CD8-positive, alpha-beta memory T cell (primary cell): ENCODE measurements around the gene PIANP. TPM values are rescaled to one million over a fixed set of nuclear protein-coding genes. Genes with fewer than 3 reads are reported as not detected.

Experiments used
- CTCF ChIA-PET: fragments of 350-600 bp; sonication (Branson Sonifier 250); formaldehyde crosslinking; loops from one replicate; lab custom pipeline; 2021; ENCODE audit warnings: antibody characterized with exemption; lab: Charles Lee
- POLR2A ChIA-PET: fragments of 350-600 bp; sonication (Branson Sonifier 250); formaldehyde crosslinking; loops from one replicate; lab custom pipeline; 2021; ENCODE audit warnings: antibody characterized with exemption; lab: Charles Lee
- DNase-seq, 5 donors: peaks; one replicate each; pipeline versions ENCODE4 v3.0.0 to v3.0.0-alpha.2; 2020 to 2022; ENCODE audit warnings: mixed read lengths in 1 of 5
- H3K27ac ChIP-seq: one replicate; pipeline ENCODE4 v1.7.0; 2013; ENCODE audit warnings: low read depth, mild to moderate bottlenecking, low read length, moderate library complexity
- H3K27me3 ChIP-seq: 2 replicates; pipeline ENCODE4 v1.7.0; 2013; ENCODE audit warnings: low read length, mild to moderate bottlenecking; ENCODE audit not compliant: insufficient read depth, poor library complexity, severe bottlenecking
- H3K36me3 ChIP-seq: 2 replicates; pipeline ENCODE4 v1.7.0; 2013; ENCODE audit warnings: mild to moderate bottlenecking, low read length, moderate library complexity; ENCODE audit not compliant: insufficient read depth
- H3K4me1 ChIP-seq: 2 replicates; pipeline ENCODE4 v1.7.0; 2013; ENCODE audit warnings: mild to moderate bottlenecking, low read length, moderate library complexity; ENCODE audit not compliant: insufficient read depth
- H3K4me3 ChIP-seq: 2 replicates; pipeline ENCODE4 v1.7.0; 2013; ENCODE audit warnings: mild to moderate bottlenecking, low read length
- H3K9me3 ChIP-seq: 2 replicates; pipeline ENCODE4 v1.7.0; 2013; ENCODE audit warnings: mild to moderate bottlenecking, low read length
- H3K27ac Mint-ChIP-seq, 8 donors: one replicate each; pipeline ENCODE4 v1.8.0; 2020 to 2021; ENCODE audit warnings: mixed read lengths in 8 of 8, mild to moderate bottlenecking in 6 of 8, inconsistent platforms in 3 of 8, moderate library complexity in 3 of 8
- H3K27me3 Mint-ChIP-seq, 2 donors: one replicate each; pipeline ENCODE4 v1.8.0; 2020 to 2021; ENCODE audit warnings: mixed read lengths in 2 of 2, mild to moderate bottlenecking in 1 of 2, moderate library complexity in 1 of 2
- H3K36me3 Mint-ChIP-seq, 3 donors: one replicate each; pipeline ENCODE4 v1.8.0; 2020 to 2021; ENCODE audit warnings: mixed read lengths in 3 of 3, inconsistent platforms in 1 of 3, mild to moderate bottlenecking in 1 of 3
- H3K4me1 Mint-ChIP-seq, 3 donors: one replicate each; pipeline ENCODE4 v1.8.0; 2020 to 2021; ENCODE audit warnings: mixed read lengths in 3 of 3, inconsistent platforms in 1 of 3, mild to moderate bottlenecking in 1 of 3
- H3K4me3 Mint-ChIP-seq, 7 donors: one replicate each; pipeline ENCODE4 v1.8.0; 2020 to 2021; ENCODE audit warnings: mixed read lengths in 7 of 7, mild to moderate bottlenecking in 6 of 7, moderate library complexity in 4 of 7, inconsistent platforms in 2 of 7
- H3K9me3 Mint-ChIP-seq, 5 donors: one replicate each; pipeline ENCODE4 v1.8.0; 2020 to 2022; ENCODE audit warnings: mixed read lengths in 5 of 5, mild to moderate bottlenecking in 3 of 5, moderate library complexity in 2 of 5, inconsistent platforms in 1 of 5
- polyA plus RNA-seq: library from polyadenylated mRNA; unstranded; fragments of 300-500 nt; fragmentation: Illumina TruSeq; gene quantifications from one replicate; pipeline ENCODE4 v1.2.3, GENCODE V29; 2021
- total RNA-seq, 2 experiments: library from RNA; stranded (reverse); gene quantifications; one replicate each; pipeline ENCODE4 v1.2.3, GENCODE V29; 2021

The PIANP gene
- total and polyA plus RNA-seq, 3 experiments from 2014 or later: 0.49 to 0.79 (median 0.77) TPM

DNA sequence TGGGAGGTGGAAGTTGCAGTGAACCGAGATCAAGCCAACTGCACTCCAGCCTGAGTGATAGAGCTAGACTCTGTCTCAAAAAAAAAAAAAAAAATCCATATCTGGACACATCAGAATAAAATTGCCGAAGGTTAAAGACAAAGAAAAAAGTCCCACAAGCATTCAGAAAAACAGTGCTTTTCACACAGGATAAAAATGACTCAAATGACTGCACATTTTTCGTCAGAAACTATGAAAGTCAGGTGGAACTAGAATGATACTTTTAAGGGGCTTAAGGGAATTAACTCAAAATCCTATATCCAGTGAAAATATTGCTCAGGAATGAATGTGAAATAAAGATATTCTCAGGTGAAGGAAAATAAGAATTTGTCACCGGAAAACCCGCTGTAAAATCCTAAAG lies 36.1 kb upstream of the PIANP start:
- ChIA-PET POLR2A (no interaction called here), CTCF (interaction anchor here (1.0 to 1.2 kb wide), 2 partner anchors 16 to 42 kb away, joined by 3 to 5 read pairs; partner anchors contain the start of gene MLF2)
- H3K9me3 ChIP-seq: no peaks in the 10 kb centered on the region
- Mint-ChIP-seq H3K4me3 (no peak overlapping the region), H3K9me3 (no peaks in the 10 kb centered on the region), H3K27ac (peak overlapping the region in 1 of 8 donors; percentile 46), H3K4me1 (peaks cover 3 to 5% (median 5%) of the 10 kb centered on the region in 3 donors), H3K36me3 (peaks cover 4 to 33% (median 11%) of the 10 kb centered on the region in 3 donors), H3K27me3 (no peaks in the 10 kb centered on the region)
- no peak for DNase-seq
- no peaks in the 10 kb centered on the region for H3K4me1 ChIP-seq
- no peaks in the 10 kb centered on the region for H3K36me3 ChIP-seq
- no peak overlapping the region for H3K4me3 ChIP-seq
- no peak overlapping the region for H3K27ac ChIP-seq
- no peaks in the 10 kb centered on the region for H3K27me3 ChIP-seq

DNA sequence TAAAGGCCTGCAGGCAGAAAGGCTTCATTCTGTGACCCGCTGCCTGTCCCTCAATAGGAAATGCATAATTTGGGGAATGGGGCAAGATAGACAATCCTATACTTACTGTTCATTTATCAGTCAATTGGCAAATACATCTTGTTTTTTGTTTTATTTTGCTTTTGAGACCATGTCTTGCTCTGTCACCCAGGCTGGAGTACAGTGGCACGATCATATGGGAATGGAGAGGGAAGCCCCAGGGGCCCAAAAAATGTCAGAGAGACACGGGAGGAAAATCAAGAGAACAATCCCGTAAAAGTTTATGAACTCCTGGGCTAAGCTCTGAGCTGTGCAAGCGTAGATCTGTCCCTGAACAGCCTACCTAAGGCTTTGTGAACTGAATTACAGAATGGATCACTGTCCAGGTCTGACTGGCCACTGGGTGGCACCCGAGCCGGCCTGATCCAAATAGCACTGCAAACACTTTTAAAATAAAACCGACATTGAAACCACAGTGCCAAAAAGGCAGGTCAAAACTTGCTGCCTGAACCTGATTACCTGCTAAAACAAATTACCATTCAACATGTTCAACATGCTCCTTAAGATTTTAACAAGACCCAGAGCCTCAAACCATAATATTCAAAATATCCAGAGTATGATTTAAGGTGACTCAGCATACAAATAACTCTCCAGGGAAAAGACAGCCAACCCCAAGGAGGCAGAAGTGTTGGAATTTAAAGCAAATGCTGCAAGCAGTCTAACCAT lies 35.0 kb upstream of the PIANP start:
- H3K9me3 Mint-ChIP-seq: no peaks in the 10 kb centered on the region
- ChIA-PET POLR2A (no interaction called here), CTCF (interaction anchor here (1.0 kb wide), 1 partner anchor 17 kb away, joined by 3 read pairs; the partner anchor contains the start of gene MLF2)
- Histone ChIP-seq H3K4me1 (no peaks in the 10 kb centered on the region), H3K36me3 (peaks cover 9% of the 10 kb centered on the region), H3K27me3 (no peaks in the 10 kb centered on the region), H3K4me3 (no peak overlapping the region), H3K9me3 (no peaks in the 10 kb centered on the region), H3K27ac (no peak overlapping the region)
- H3K4me3 Mint-ChIP-seq: no peak overlapping the region
- peaks cover 3 to 5% (median 5%) of the 10 kb centered on the region in 3 donors for H3K4me1 Mint-ChIP-seq
- H3K27me3 Mint-ChIP-seq: no peaks in the 10 kb centered on the region
- peak in 4 of 5 donors; percentile 6 to 57 (median 10) for DNase-seq
- peak overlapping the region in 2 of 8 donors; percentile 26 to 54 for H3K27ac Mint-ChIP-seq
- peaks cover 7 to 43% (median 19%) of the 10 kb centered on the region in 3 donors for H3K36me3 Mint-ChIP-seq

DNA sequence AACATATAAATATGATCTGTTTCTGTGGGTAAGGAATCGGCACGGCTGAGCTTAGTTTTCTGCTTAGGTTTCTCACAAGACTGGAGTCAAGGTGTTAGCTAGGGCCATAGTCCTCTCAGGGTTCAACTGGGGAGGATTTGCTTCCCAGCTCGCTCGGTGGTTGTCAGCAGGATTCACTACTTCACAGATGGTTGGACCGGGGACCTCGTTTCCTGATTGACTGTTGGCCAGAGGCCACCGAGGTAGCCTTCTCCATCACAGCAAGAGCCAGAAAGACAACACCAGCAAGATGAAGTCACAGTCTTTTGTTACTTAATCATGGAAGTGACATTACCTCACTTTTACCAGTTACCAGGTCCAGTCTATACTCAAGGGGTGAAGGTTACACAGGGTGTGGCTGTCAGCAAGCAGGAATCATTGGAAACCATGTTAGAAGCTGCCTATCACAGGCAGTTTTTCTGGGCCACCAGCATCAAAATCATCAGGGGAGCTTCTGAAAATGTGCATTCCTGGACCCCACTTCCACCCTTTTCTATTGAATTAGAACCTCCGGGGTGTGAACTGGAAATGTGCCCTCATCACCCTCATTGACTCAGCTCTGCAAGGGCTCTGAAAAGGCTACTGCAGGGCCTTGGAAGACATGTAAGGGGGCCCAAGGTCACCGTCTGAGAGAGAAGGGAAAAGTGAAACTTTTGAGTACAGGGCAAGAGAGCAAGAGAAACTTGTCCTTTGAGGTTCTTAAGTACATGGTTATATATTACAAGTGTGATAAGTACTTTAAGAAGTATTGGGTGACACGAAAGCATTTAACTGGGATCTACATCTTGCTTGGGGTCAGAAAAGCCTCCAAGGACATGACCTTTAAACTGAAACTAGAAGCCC lies 34.1 kb upstream of the PIANP start:
- Mint-ChIP-seq H3K27ac (peak overlapping the region in 3 of 8 donors; percentile 33 to 68 (median 54)), H3K27me3 (no peaks in the 10 kb centered on the region), H3K4me1 (peaks cover 3 to 5% (median 5%) of the 10 kb centered on the region in 3 donors), H3K4me3 (no peak overlapping the region), H3K9me3 (no peaks in the 10 kb centered on the region), H3K36me3 (peaks cover 7 to 52% (median 23%) of the 10 kb centered on the region in 3 donors)
- DNase-seq: no peak
- ChIA-PET POLR2A (no interaction called here), CTCF (interaction anchor here (1.0 to 3.2 kb wide), 2 partner anchors 11 to 58 kb away, joined by 3 to 11 read pairs; partner anchors contain the start of gene COPS7A)
- Histone ChIP-seq H3K27ac (no peak overlapping the region), H3K4me3 (no peak overlapping the region), H3K9me3 (no peaks in the 10 kb centered on the region), H3K36me3 (peaks cover 18% of the 10 kb centered on the region), H3K4me1 (no peaks in the 10 kb centered on the region), H3K27me3 (no peaks in the 10 kb centered on the region)

DNA sequence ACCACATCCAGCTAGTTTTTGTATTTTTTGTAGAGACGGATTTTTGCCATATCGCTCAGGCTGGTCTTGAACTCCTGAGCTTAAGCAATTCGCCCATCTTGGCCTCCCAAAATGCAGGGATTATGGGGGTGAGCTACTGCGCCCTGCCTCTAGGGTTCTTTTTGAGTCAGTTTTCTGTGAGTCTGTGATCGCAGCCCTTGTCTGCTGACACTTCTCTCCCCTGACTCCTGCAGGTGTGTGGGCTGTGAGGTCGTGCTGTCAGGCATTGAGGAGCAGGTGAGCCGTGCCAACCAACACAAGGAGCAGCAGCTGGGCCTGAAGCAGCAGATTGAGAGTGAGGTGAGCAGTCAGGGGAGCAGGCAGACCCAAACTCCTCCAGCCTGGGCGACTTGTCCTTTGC lies 29.6 kb upstream of the PIANP start:
- H3K36me3 ChIP-seq: peaks cover 42% of the 10 kb centered on the region
- Mint-ChIP-seq H3K36me3 (peaks cover 11 to 73% (median 21%) of the 10 kb centered on the region in 3 donors), H3K4me3 (no peak overlapping the region), H3K4me1 (peaks cover 5 to 10% (median 6%) of the 10 kb centered on the region in 3 donors), H3K27me3 (no peaks in the 10 kb centered on the region), H3K27ac (no peak overlapping the region), H3K9me3 (no peaks in the 10 kb centered on the region)
- DNase-seq: no peak
- no peaks in the 10 kb centered on the region for H3K9me3 ChIP-seq
- no peak overlapping the region for H3K4me3 ChIP-seq
- ChIA-PET CTCF (no interaction called here), POLR2A (no interaction called here)
- H3K27ac ChIP-seq: no peak overlapping the region
- H3K4me1 ChIP-seq: peaks cover 5% of the 10 kb centered on the region
- H3K27me3 ChIP-seq: no peaks in the 10 kb centered on the region

DNA sequence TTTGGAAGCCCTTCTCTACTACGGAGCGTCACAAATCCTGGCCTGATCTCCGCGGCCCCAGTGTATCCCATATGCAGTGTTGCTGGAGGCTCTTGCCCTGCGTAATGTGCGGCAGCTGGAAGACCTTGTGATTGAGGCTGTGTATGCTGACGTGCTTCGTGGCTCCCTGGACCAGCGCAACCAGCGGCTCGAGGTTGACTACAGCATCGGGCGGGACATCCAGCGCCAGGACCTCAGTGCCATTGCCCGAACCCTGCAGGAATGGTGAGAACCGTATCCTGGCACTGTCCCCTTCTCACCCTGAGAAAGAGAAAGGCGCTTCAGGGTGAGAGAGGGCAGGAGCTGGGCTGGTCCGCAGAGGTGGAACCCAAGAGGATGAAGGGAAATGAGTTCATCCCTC lies 28.6 kb upstream of the PIANP start:
- Mint-ChIP-seq H3K9me3 (no peaks in the 10 kb centered on the region), H3K27ac (peak overlapping the region in 1 of 8 donors; percentile 46), H3K4me1 (peaks cover 11 to 19% (median 13%) of the 10 kb centered on the region in 3 donors), H3K4me3 (no peak overlapping the region), H3K27me3 (no peaks in the 10 kb centered on the region), H3K36me3 (peaks cover 11 to 66% (median 21%) of the 10 kb centered on the region in 3 donors)
- ChIA-PET POLR2A (no interaction called here), CTCF (no interaction called here)
- peaks cover 42% of the 10 kb centered on the region for H3K36me3 ChIP-seq
- no peak overlapping the region for H3K4me3 ChIP-seq
- DNase-seq: no peak
- no peaks in the 10 kb centered on the region for H3K27me3 ChIP-seq
- no peaks in the 10 kb centered on the region for H3K9me3 ChIP-seq
- no peak overlapping the region for H3K27ac ChIP-seq
- peaks cover 14% of the 10 kb centered on the region for H3K4me1 ChIP-seq

DNA sequence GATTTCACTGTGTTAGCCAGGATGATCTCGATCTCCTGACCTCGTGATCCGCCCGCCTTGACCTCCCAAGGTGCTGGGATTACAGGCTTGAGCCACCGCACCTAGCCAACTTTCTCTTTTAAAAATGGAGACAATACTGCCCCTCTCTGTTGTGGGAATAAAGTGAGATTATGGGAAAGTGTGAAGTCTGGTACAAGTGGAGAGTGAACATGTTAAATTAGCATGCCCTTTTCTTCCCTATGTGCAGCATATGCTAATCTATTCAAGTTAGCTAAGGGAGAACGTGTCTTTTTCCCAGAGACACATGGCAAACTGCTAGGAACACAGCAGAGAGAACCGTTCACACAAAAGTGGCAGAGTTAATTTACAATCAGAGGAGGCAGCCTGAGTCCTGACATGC lies 24.7 kb upstream of the PIANP start:
- H3K27ac Mint-ChIP-seq: peak overlapping the region in 4 of 8 donors; percentile 45 to 91 (median 66)
- H3K9me3 Mint-ChIP-seq: peaks cover 0 to 3% (median 0%) of the 10 kb centered on the region in 5 donors
- no peaks in the 10 kb centered on the region for H3K27me3 Mint-ChIP-seq
- ChIA-PET POLR2A (interaction anchor here (0.6 to 2.4 kb wide), 3 partner anchors 28 to 127 kb away, joined by 4 to 25 read pairs (median 7); partner anchors contain the start of genes MLF2, USP5 and ZNF384), CTCF (interaction anchor here (1.1 to 2.6 kb wide), 2 partner anchors 41 to 110 kb away, joined by 3 to 7 read pairs; partner anchors contain the start of gene PTMS)
- H3K4me3 ChIP-seq: no peak overlapping the region
- H3K4me3 Mint-ChIP-seq: peak overlapping the region in 5 of 7 donors; percentile 36 to 85 (median 45)
- peaks cover 19% of the 10 kb centered on the region for H3K4me1 ChIP-seq
- no peak overlapping the region for H3K27ac ChIP-seq
- peaks cover 30% of the 10 kb centered on the region for H3K36me3 ChIP-seq
- peaks cover 4 to 45% (median 10%) of the 10 kb centered on the region in 3 donors for H3K36me3 Mint-ChIP-seq
- no peaks in the 10 kb centered on the region for H3K9me3 ChIP-seq
- no peak for DNase-seq
- no peaks in the 10 kb centered on the region for H3K27me3 ChIP-seq
- H3K4me1 Mint-ChIP-seq: peaks cover 22 to 32% (median 23%) of the 10 kb centered on the region in 3 donors

DNA sequence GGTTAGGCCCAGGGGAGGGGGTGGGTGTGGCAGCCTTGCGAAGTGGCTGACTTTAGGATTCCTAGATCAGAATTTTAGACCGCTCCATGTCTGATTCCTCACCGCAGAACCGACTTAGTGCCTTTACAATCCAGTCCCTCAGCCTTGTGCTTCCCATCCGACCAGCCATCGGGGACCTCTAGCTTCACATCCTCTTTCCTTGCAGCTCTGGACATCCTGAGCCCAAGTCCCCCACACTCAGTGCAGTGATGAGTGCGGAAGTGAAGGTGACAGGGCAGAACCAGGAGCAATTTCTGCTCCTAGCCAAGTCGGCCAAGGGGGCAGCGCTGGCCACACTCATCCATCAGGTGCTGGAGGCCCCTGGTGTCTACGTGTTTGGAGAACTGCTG lies 23.8 kb upstream of the PIANP start:
- Mint-ChIP-seq H3K27me3 (no peaks in the 10 kb centered on the region), H3K36me3 (peaks cover 4 to 35% (median 5%) of the 10 kb centered on the region in 3 donors), H3K9me3 (peaks cover 0 to 3% (median 0%) of the 10 kb centered on the region in 5 donors), H3K4me3 (peak overlapping the region; percentile 84 to 91 (median 87)), H3K27ac (peak overlapping the region; percentile 90 to 100 (median 97)), H3K4me1 (peaks cover 22 to 32% (median 23%) of the 10 kb centered on the region in 3 donors)
- Histone ChIP-seq H3K27me3 (no peaks in the 10 kb centered on the region), H3K36me3 (peaks cover 21% of the 10 kb centered on the region), H3K4me3 (peak overlapping the region; percentile 77), H3K4me1 (peaks cover 19% of the 10 kb centered on the region), H3K9me3 (no peaks in the 10 kb centered on the region), H3K27ac (peak overlapping the region; percentile 67)
- DNase-seq: peak in 1 of 5 donors; percentile 56
- ChIA-PET POLR2A (interaction anchor here (0.7 to 2.7 kb wide), 17 partner anchors 10 to 219 kb away, joined by 3 to 92 read pairs (median 4); partner anchors contain the start of genes C12orf57, CDCA3, MLF2 and PTMS), CTCF (interaction anchor here (0.7 to 2.6 kb wide), 15 partner anchors 8 to 166 kb away, joined by 3 to 26 read pairs (median 4); partner anchors contain the start of genes CDCA3, MLF2, PTMS and USP5)
